Measurements from ENCODE around the gene MKRN3. TPM values are rescaled to one million over a fixed set of nuclear protein-coding genes. Genes with fewer than 3 reads are reported as not detected.

MKRN3 gene
- total and polyA plus RNA-seq, 2 of the 4 experiments (the other 2 are of a cell fraction) = under 0.01 to 0.17 TPM

- Histone ChIP-seq H3K4ac (ENCODE audit: low read depth, low read length) (no peak overlapping the region), H2BK20ac (ENCODE audit: low read depth, low read length) (no peak overlapping the region), H3K36me3 (ENCODE audit: control insufficient read depth, insufficient read depth, low read length) (no peaks in the 10 kb centered on the region), H3K4me1 (ENCODE audit: control insufficient read depth, insufficient read depth, low read length) (no peaks in the 10 kb centered on the region), H3K9me1 (ENCODE audit: insufficient read depth, low read length) (no peaks in the 10 kb centered on the region), H4K20me1 (ENCODE audit: insufficient read depth, low read length) (no peaks in the 10 kb centered on the region), H3K4me2 (ENCODE audit: low read depth, low read length) (no peak overlapping the region), H2AK9ac (replicated peaks; ENCODE audit: low read depth, low read length, poor library complexity) (no peak overlapping the region), H4K8ac (ENCODE audit: low read depth in 2 of 2, low read length in 2 of 2) (no peak overlapping the region), H3K56ac (ENCODE audit: extremely low read depth, insufficient read depth, low read length) (no peak overlapping the region), H3K27ac (ENCODE audit: insufficient read depth, low read length) (no peak overlapping the region), H3K9ac (ENCODE audit: low read depth, low read length) (no peak overlapping the region), H2BK5ac (ENCODE audit: low read depth, low read length, poor library complexity, severe bottlenecking) (no peak overlapping the region), H3K4me3 (ENCODE audit: insufficient read depth, low read depth, low read length) (no peak overlapping the region), H2AK5ac (ENCODE audit: low read depth, low read length) (no peak overlapping the region), H3K9me3 (ENCODE audit: control insufficient read depth, insufficient read depth, low read length) (peaks cover 20% of the 10 kb centered on the region), H2BK15ac (ENCODE audit: low read depth, low read length) (no peak overlapping the region), H2BK120ac (ENCODE audit: low read depth, low read length) (no peak overlapping the region), H3K23ac (ENCODE audit: low read depth, low read length) (no peak overlapping the region), H4K91ac (ENCODE audit: insufficient read depth, low read depth, low read length) (no peak overlapping the region), H3K14ac (replicated peaks; ENCODE audit: low read depth, low read length) (no peak overlapping the region), H4K5ac (ENCODE audit: low read depth, low read length) (no peak overlapping the region), H3K18ac (ENCODE audit: low read depth, low read length) (no peak overlapping the region), H2AFZ (replicated peaks; ENCODE audit: low read length, poor library complexity) (no peak overlapping the region), H3K27me3 (ENCODE audit: control insufficient read depth, insufficient read depth, low read length) (no peaks in the 10 kb centered on the region), H3K79me1 (ENCODE audit: low read depth in 1 of 2, low read length in 2 of 2) (no peaks in the 10 kb centered on the region)
- in situ Hi-C loops (cut with MboI; ENCODE audit: low sequenced_read_pairs) = no loop called here
- ChIA-PET POLR2A (ENCODE audit: unreplicated experiment) (no interaction called here), CTCF (no interaction called here)
- BruUV-seq (replicated peaks) = no TSS peak
- ATAC-seq (ENCODE audit: low read depth) = no peak
- no peak for DNase-seq
- TF ChIP-seq FOS (IDR thresholded peaks at IDR 0.05; ENCODE audit: low read depth, low read length) (no peak), POLR2A (IDR thresholded peaks at IDR 0.05; ENCODE audit: low read depth, low read length) (no peak), CHD1 (IDR thresholded peaks at IDR 0.05; ENCODE audit: low read depth, low read length) (no peak), RCOR1 (IDR thresholded peaks at IDR 0.05; ENCODE audit: insufficient replicate concordance, low read length) (no peak), NFE2L2 (IDR thresholded peaks at IDR 0.05; ENCODE audit: low read depth, low read length) (no peak)
- dilution Hi-C loops (cut with HindIII; ENCODE audit: low sequenced_read_pairs, unreplicated experiment) = no loop called here
- WGBS, 2 experiments (ENCODE audit: extremely low coverage in 2 of 2, insufficient read length in 1 of 2) = 90% methylated on average over 2 of the region's 6 CpGs; no CpG with 5 or more reads in 1 of the 2 experiments
- intact Hi-C loops (cut with micrococcal nuclease) = no loop called here
Observed at GRCh38 chr15:23602124-23602523, 36.6 kb downstream of the MKRN3 start.
